ENCODE data around the gene ENC1.

DNA sequence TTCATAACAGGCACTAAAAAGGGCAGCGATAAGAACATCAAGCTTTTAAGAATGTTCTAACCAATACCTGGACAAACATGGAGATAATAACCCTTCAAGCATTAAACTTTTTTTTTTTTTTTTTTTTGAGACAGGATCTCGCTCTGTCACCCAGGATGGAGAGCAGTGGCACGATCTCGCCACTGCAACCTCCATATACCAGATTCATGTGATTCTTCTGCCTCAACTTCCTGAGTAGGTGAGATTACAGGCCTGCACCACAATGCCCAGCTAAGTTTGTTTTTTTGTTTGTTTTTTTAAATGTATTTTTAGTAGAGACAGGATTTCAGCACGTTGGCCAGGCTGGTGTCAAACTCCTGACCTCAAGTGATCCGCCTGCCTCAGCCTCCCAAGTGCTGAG is 14.7 kb upstream of the ENC1 start:
- no peak for TF ChIP-seq CTCF (IDR thresholded peaks at IDR 0.05)
- TF ChIP-seq POLR2A (IDR thresholded peaks at IDR 0.05), result no peak

Measured in ovary (tissue), 3 donors.